Body of pancreas (tissue), 4 donors: ENCODE data around the gene AGA.

ENCODE experiments used
- CTCF ChIP-seq, 7 experiments: fragments of 450-650 bp in 4 of 7; fragments of 200-600 bp in 3 of 7; sonication (generic) in 3 of 7; IDR thresholded peaks; one replicate each; pipeline ENCODE4 v1.5.1; 2016 to 2019; ENCODE audit warnings: antibody characterized with exemption in 7 of 7
- POLR2A ChIP-seq, 3 donors: fragments of 450-650 bp; IDR thresholded peaks; one replicate each; pipeline ENCODE4 v1.6.1; 2016; ENCODE audit warnings: antibody characterized with exemption in 3 of 3, mild to moderate bottlenecking in 2 of 3

GRCh38 chr4:177427192-177427591, 15.0 kb downstream of the AGA start:
- TF ChIP-seq CTCF (IDR thresholded peaks at IDR 0.05) (no peak), POLR2A (IDR thresholded peaks at IDR 0.05) (no peak)
